Right forelimb (tissue), 1 donor: Measurements from ENCODE around the gene SLC19A3.
A peak's percentile ranks its signal among the peaks of the same experiment; 100 is the strongest.
"Not testable (repeated sequence)": the region's sequence is repeated elsewhere in the genome, so short reads cannot be mapped to it uniquely, and the experiment has no call there.

Experiments
- DNase-seq: peaks from one replicate; pipeline ENCODE4 v3.0.0-alpha.2; 2018

The SLC19A3 gene

GRCh38 chr2:227717687-227718567 lies at the start of gene SLC19A3:
SLC19A3 (minus strand) TSS chr2:227718028; CDS start chr2:227702318, 15,710 bp downstream.
- DNase-seq = peak; percentile 95

DNA sequence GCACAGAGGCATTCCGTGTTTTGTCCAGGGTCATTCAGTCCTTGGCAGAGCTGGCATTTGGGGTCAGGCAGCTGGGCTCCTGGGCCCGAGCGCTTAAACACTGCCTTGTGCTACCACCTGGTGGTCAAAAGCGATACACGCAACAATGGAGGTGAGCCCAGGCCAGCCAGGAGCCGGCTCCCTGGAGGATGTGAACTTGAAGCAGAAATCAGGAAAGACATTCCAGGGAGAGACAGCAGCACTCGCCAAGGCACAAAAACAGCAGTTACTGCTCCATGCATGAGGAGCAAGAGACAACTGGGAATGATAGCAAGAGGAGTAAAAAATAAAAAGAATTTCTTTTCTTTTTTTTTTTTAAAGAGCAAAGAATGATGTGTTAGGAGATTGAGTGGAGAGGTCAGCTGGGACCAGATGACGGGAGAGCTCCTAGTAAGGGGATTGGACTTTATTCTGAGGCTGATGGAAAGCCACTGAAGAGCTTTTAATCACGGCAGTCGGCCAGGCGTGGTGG lies 48.6 kb upstream of the SLC19A3 start:
- peak; percentile 85 for DNase-seq

DNA sequence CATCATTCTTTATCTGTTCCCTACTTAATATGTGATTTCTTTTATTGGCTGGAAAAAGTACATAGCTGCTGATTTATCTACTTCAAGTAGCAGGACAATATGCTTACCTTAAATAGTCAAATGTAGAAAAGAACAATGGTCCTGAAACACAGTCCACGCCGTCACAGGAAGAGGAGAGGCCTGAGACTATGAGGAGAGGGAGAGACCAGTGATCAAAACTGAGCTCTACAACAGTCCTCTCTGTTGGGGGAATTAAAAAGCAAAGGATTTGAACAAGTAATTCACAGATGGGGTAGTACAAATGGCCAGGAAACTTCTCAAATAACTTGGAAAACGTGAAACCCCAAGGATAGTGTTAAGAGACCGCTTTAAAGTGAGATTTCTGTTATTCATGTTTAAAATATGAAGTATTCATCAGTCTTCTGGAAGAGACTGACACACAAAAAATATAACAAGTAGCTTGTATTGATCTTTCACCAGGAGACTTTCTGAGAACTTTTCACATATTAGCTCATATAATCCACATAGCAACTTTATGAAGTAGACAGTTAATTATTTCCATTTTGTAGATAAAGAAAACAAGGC lies 48.1 kb upstream of the SLC19A3 start:
- no peak for DNase-seq

GRCh38 chr2:227761740-227762476 lies 44.1 kb upstream of the SLC19A3 start:
- DNase-seq = no peak

GRCh38 chr2:227759411-227760118 lies 41.7 kb upstream of the SLC19A3 start:
- DNase-seq = no peak

- not testable (repeated sequence) for DNase-seq
Measured at GRCh38 chr2:227756261-227756660, 38.4 kb upstream of the SLC19A3 start.

- DNase-seq = no peak
Measured at GRCh38 chr2:227748079-227748478, 30.3 kb upstream of the SLC19A3 start.

DNA sequence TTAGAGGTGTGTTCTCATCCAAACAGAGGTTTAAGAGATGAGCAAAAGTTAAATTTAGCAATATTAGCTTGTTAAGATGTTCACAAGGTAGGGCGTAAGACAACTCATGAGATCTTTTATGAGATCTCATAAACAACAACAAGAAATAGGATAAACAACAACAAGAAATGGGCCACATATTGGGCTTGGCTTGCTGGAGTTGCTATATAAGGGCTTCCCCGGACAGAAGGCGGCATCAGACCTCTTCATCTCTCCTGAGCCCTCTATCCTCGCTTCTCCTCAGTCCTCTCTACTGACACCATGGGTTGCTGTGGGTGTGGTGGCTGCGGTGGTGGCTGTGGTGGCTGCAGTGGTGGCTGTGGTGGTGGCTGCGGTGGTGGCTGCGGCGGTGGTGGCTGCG lies 27.8 kb upstream of the SLC19A3 start, which contains the start of gene SCYGR8:
Gene SCYGR8 (plus strand): TSS at position 301 of the 400 bp plus-strand sequence. CDS start 0 bp downstream, at position 301.
- no peak for DNase-seq

DNA sequence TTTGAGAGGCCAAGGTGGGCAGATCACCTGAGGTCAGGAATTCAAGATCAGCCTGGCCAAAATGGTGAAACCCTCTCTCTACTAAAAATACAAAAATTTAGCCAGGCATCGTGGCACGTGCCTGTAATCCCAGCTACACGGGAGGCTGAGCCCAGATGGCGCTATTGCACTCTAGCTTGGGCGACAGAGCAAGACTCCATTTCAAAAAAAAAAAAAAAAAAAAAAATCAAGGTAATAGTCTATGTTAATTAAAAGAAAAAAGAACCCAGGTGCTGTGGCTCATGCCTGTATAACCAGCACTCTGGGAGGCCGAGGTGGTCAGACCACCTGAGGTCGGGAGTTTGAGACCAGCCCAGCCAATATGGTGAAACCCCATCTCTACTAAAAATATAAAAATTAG lies 22.9 kb upstream of the SLC19A3 start:
- not testable (repeated sequence) for DNase-seq

DNA sequence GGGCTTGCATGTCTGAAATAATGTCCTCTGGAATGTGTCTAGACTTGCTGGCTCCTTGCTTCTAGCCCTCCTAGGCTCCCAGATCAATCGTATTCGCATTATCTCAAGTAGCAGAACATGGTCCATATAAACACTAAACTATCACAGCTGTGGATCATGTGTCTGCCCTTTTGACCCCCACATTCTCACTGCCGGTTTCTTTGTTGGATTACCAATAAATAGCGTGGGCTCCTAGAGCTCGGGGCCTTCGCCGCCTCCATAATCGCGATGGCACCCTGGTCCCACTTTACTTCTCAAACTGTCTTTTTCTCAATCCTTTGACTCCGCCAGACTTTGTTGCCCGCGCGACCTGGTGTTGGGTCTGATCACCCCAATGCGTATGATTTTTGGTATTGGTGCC lies 21.5 kb upstream of the SLC19A3 start:
- no peak for DNase-seq

- no peak for DNase-seq
Measured at GRCh38 chr2:227728035-227728434, 10.2 kb upstream of the SLC19A3 start, which contains the start of gene SCYGR7. SCYGR7 (plus strand) TSS chr2:227728335; CDS start chr2:227728335, 0 bp downstream.

GRCh38 chr2:227724394-227725039 lies 6.7 kb upstream of the SLC19A3 start, which contains the start of gene SCYGR6:
SCYGR6 (minus strand) TSS chr2:227724757; CDS start chr2:227724757, 0 bp downstream.
- no peak for DNase-seq

GRCh38 chr2:227722821-227723220 lies 5.0 kb upstream of the SLC19A3 start:
- DNase-seq = not testable (repeated sequence)

DNA sequence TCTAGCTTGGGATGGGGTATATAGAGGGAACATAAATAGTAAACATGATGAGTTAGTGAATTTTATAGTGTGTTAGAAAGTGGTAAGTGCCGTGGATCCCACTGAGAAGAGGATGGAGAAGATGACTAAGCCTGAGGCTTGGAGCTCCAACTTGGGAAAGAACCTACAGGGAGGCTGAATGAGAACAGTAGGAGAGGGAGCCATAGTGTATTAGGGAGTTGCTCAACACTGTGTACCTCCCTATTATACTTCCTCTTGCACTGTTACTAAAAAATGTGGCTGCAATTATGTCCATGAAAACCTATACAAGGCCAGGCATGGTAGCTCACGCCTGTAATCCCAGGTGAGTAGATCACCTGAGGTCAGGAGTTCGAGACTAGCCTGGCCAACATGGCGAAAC lies 2.9 kb upstream of the SLC19A3 start:
- no peak for DNase-seq

DNA sequence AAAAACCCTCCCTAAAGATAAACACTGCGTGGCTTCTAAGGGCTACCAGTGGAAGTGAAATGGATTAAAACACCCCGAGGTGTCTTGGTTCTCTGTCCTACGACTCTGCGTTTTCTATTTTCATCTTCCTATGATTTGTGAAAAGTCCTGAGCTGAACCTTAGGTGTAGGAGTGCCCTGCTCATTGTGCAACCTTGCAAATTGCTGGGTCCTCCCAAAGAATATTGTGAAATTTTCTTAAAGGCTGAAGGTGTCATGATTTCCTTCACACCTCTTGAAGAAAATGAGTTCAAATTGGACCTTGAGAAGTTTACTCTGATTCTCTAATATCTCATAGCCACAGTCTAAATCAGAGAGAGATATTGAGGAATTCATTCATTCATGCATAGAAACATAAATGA lies 1.8 kb upstream of the SLC19A3 start:
- DNase-seq = no peak

- no peak for DNase-seq
Measured at GRCh38 chr2:227716501-227716900, 1.3 kb downstream of the SLC19A3 start.

DNA sequence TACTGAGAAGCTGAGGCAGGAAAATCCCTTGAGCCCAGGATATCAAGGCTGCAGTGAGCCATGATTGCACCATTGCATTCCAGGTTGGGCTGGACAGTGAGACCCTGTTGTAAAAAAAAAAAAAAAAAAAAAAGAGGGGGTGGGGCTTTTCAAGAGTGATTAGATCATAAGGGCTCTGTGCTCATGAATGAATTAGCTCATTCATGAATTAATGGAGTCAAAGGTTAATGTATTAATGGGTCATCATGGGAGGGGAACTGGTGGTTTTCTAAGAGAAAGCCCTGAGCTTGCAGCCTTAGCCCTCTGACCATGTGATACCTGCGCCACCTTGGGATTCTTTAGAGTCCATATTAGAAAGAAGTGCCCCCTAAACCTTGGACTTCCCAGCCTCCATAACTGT lies 4.5 kb downstream of the SLC19A3 start:
- no peak for DNase-seq

DNA sequence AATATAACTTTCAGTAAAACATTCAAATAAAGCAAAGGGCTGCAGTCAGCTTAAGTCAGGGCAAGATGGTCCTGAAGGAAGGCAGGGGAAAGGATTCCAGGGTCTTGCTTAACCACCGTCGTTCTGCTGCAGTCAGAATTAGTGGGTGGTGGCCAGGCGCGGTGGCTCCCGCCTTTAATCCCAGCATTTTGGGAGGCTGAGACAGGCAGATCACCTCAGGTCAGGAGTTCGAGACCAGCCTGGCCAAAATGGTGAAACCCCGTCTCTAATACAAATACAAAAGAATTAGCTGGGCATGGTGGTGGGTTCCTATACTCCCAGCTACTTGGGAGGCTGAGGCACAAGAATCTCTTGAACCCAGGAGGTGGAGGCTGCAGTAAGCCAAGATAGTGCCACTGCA lies 6.8 kb downstream of the SLC19A3 start:
- no peak for DNase-seq

GRCh38 chr2:227707390-227707789 lies 10.4 kb downstream of the SLC19A3 start:
- no peak for DNase-seq

DNA sequence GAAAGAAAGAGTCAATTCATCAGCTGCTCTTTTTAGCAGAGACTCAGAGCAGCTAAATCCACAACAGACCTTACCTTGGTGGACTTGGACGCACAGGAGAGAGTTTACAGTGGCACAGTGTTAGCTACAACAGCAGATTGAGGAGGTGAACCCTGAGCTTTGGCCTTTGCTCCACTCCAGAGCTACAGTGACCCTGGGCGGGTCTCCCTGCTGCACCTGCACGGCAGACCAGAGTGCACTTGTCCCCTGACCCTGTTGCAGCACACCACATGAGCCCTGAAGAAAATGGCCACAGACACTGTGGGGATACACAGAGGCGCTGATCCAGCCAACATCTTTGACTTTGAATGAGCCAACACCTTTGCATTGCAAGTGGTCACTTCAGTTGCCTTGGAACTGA lies 11.0 kb downstream of the SLC19A3 start:
- no peak for DNase-seq

DNA sequence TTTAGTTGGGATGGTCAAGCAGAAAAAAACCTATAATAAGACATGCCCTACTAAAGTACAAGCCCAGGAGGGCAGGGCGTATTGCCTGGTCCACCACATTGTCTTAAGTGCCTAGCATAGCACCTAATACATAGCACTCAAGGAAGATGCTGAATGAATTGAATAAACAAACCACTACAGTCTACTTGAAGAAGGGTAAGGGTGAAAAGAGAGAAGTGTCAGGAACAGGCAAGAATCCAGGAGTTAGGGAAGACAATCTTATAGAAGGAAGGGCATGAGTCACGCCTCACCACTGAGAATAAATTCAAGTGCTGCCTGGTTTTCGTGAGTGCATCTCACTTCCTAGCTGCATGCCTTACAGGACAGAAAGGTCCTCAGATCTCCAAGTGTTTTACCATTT lies 13.9 kb downstream of the SLC19A3 start:
- no peak for DNase-seq

DNA sequence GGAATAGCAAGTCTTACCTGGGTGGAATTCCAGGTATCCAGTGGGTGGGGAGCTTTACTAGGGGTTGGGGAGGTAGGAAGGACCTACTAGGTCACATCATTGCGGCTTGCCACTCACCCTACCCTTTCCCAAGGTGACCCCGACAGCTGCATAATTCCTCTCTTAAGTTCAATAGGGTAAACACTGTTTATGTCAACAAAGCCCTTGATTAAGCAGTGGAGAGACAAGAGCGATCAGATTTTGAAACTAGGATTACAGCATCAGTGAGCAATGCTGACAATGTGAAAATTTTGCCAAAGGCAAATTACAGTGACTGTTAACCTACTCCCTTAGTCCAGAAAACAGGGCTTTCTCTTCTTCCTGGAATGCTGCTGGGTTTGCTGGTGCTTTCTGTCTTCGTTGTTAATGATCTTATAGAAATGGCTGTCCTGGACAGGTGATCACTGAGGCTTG lies 14.5 kb downstream of the SLC19A3 start:
- no peak for DNase-seq
